Activated CD4-positive, alpha-beta T cell treated with anti-CD3 and anti-CD28 coated beads, Interleukin-2, amount 10 ng/mL, durations not matched to agents 7 days and 5 days (primary cell): ENCODE measurements around the gene KRTAP2-4. TPM values are rescaled to one million over a fixed set of nuclear protein-coding genes. Genes with fewer than 3 reads are reported as not detected.
"Not testable (repeated sequence)": the region's sequence is repeated elsewhere in the genome, so short reads cannot be mapped to it uniquely, and the experiment has no call there.

Source experiments
- CTCF ChIA-PET: fragments of 350-600 bp; sonication (Branson Sonifier 250); formaldehyde crosslinking; loops from one replicate; lab custom pipeline; 2021; ENCODE audit warnings: antibody characterized with exemption; lab: Charles Lee
- POLR2A ChIA-PET: fragments of 350-600 bp; sonication (Branson Sonifier 250); formaldehyde crosslinking; loops from one replicate; lab custom pipeline; 2021; ENCODE audit warnings: antibody characterized with exemption; lab: Charles Lee
- DNase-seq: peaks from one replicate; pipeline ENCODE4 v3.0.0-alpha.2; 2020
- H3K27ac Mint-ChIP-seq: one replicate; pipeline ENCODE4 v1.8.0; 2021; ENCODE audit warnings: mild to moderate bottlenecking, moderate library complexity, mixed read lengths
- H3K27me3 Mint-ChIP-seq: one replicate; pipeline ENCODE4 v1.8.0; 2021; ENCODE audit warnings: mixed read lengths
- H3K36me3 Mint-ChIP-seq: one replicate; pipeline ENCODE4 v1.8.0; 2021; ENCODE audit warnings: low read depth, mixed read lengths
- H3K4me1 Mint-ChIP-seq: one replicate; pipeline ENCODE4 v1.8.0; 2021; ENCODE audit warnings: mixed read lengths
- H3K4me3 Mint-ChIP-seq: one replicate; pipeline ENCODE4 v1.8.0; 2021; ENCODE audit warnings: mild to moderate bottlenecking, moderate library complexity, mixed read lengths
- H3K9me3 Mint-ChIP-seq: one replicate; pipeline ENCODE4 v1.8.0; 2021; ENCODE audit warnings: mixed read lengths
- total RNA-seq, 2 experiments: library from RNA; stranded (reverse); gene quantifications; one replicate each; pipeline ENCODE4 v1.2.3, GENCODE V29; 2021

The KRTAP2-4 gene
- not detected for total RNA-seq

- Mint-ChIP-seq H3K9me3 (no peaks in the 10 kb centered on the region), H3K4me1 (no peaks in the 10 kb centered on the region), H3K4me3 (no peak within 1 kb of the TSS), H3K36me3 (no peaks in the 10 kb centered on the region), H3K27me3 (peaks cover 11% of the 10 kb centered on the region), H3K27ac (no peak within 1 kb of the TSS)
- ChIA-PET POLR2A (no interaction called here), CTCF (no interaction called here)
- no peak for DNase-seq
These were observed at the start of gene KRTAP2-4 for GRCh38 chr17:41065829-41066624. TSS of gene KRTAP2-4 (minus strand) at chr17:41065879. CDS start at chr17:41065845, 34 bp downstream.

GRCh38 chr17:41111151-41111885, 45.6 kb upstream of the KRTAP2-4 start:
- no peak for DNase-seq
- peaks cover 12% of the 10 kb centered on the region for H3K9me3 Mint-ChIP-seq
- H3K27ac Mint-ChIP-seq: no peak overlapping the region
- ChIA-PET POLR2A (no interaction called here), CTCF (interaction anchor here (0.7 kb wide), 1 partner anchor 78 kb away, joined by 3 read pairs; the partner anchor contains the start of gene KRTAP9-1)
- H3K4me3 Mint-ChIP-seq: no peak overlapping the region
- peaks cover 14% of the 10 kb centered on the region for H3K27me3 Mint-ChIP-seq
- H3K36me3 Mint-ChIP-seq: peaks cover 2% of the 10 kb centered on the region
- H3K4me1 Mint-ChIP-seq: peaks cover 11% of the 10 kb centered on the region

- H3K4me3 Mint-ChIP-seq: not testable (repeated sequence)
These were observed 43.2 kb upstream of the KRTAP2-4 start for GRCh38 chr17:41108728-41109386.

GRCh38 chr17:41107941-41108450, 42.3 kb upstream of the KRTAP2-4 start:
- ChIA-PET POLR2A (no interaction called here), CTCF (no interaction called here)
- peaks cover 2% of the 10 kb centered on the region for H3K36me3 Mint-ChIP-seq
- no peak for DNase-seq
- H3K27me3 Mint-ChIP-seq: peaks cover 9% of the 10 kb centered on the region
- H3K4me3 Mint-ChIP-seq: no peak overlapping the region
- peaks cover 11% of the 10 kb centered on the region for H3K4me1 Mint-ChIP-seq
- peaks cover 9% of the 10 kb centered on the region for H3K9me3 Mint-ChIP-seq
- H3K27ac Mint-ChIP-seq: no peak overlapping the region

More at GRCh38 chr17:41108728-41109386, 43.2 kb upstream of the KRTAP2-4 start:
- DNase-seq, H3K27ac Mint-ChIP-seq, CTCF ChIA-PET, H3K36me3 Mint-ChIP-seq, POLR2A ChIA-PET, H3K27me3 Mint-ChIP-seq: not testable (repeated sequence)
- Mint-ChIP-seq H3K4me1 (peaks cover 11% of the 10 kb centered on the region), H3K9me3 (peaks cover 12% of the 10 kb centered on the region)

GRCh38 chr17:41105347-41105746, 39.7 kb upstream of the KRTAP2-4 start, which contains the start of gene KRTAP4-9:
TSS of gene KRTAP4-9 (plus strand) at chr17:41105389. CDS start at chr17:41105389, 0 bp downstream.
- H3K27me3 Mint-ChIP-seq, DNase-seq, CTCF ChIA-PET, H3K36me3 Mint-ChIP-seq, H3K27ac Mint-ChIP-seq, POLR2A ChIA-PET, H3K9me3 Mint-ChIP-seq, H3K4me3 Mint-ChIP-seq: not testable (repeated sequence)
- H3K4me1 Mint-ChIP-seq: peaks cover 12% of the 10 kb centered on the region

GRCh38 chr17:41104386-41105038, 38.8 kb upstream of the KRTAP2-4 start:
- H3K27me3 Mint-ChIP-seq, H3K9me3 Mint-ChIP-seq, POLR2A ChIA-PET, H3K27ac Mint-ChIP-seq, DNase-seq, CTCF ChIA-PET, H3K4me3 Mint-ChIP-seq, H3K36me3 Mint-ChIP-seq: not testable (repeated sequence)
- peaks cover 14% of the 10 kb centered on the region for H3K4me1 Mint-ChIP-seq

GRCh38 chr17:41103896-41104295, 38.2 kb upstream of the KRTAP2-4 start:
- POLR2A ChIA-PET: no interaction called here
- no peak overlapping the region for H3K4me3 Mint-ChIP-seq
- H3K27ac Mint-ChIP-seq: no peak overlapping the region
- no peak for DNase-seq
- CTCF ChIA-PET: no interaction called here
- H3K9me3 Mint-ChIP-seq: peaks cover 7% of the 10 kb centered on the region
- H3K4me1 Mint-ChIP-seq: peaks cover 13% of the 10 kb centered on the region
- H3K27me3 Mint-ChIP-seq: peaks cover 8% of the 10 kb centered on the region
- H3K36me3 Mint-ChIP-seq: no peaks in the 10 kb centered on the region

GRCh38 chr17:41101586-41102259, 36.0 kb upstream of the KRTAP2-4 start, which contains the start of gene KRTAP4-16:
TSS of gene KRTAP4-16 (minus strand) at chr17:41102209. CDS start at chr17:41102209, 0 bp downstream.
- H3K4me3 Mint-ChIP-seq: no peak within 1 kb of the TSS
- no peaks in the 10 kb centered on the region for H3K36me3 Mint-ChIP-seq
- H3K9me3 Mint-ChIP-seq: no peaks in the 10 kb centered on the region
- H3K27ac Mint-ChIP-seq: no peak within 1 kb of the TSS
- peaks cover 2% of the 10 kb centered on the region for H3K27me3 Mint-ChIP-seq
- POLR2A ChIA-PET: no interaction called here
- CTCF ChIA-PET: no interaction called here
- no peak for DNase-seq
- peaks cover 3% of the 10 kb centered on the region for H3K4me1 Mint-ChIP-seq

- DNase-seq, POLR2A ChIA-PET: not testable (repeated sequence)
These were observed 34.2 kb upstream of the KRTAP2-4 start for GRCh38 chr17:41099682-41100480.

GRCh38 chr17:41098481-41098880, 32.8 kb upstream of the KRTAP2-4 start:
- ChIA-PET CTCF (no interaction called here), POLR2A (no interaction called here)
- Mint-ChIP-seq H3K9me3 (no peaks in the 10 kb centered on the region), H3K27me3 (peaks cover 2% of the 10 kb centered on the region), H3K27ac (no peak overlapping the region), H3K36me3 (no peaks in the 10 kb centered on the region), H3K4me3 (no peak overlapping the region), H3K4me1 (peaks cover 3% of the 10 kb centered on the region)
- no peak for DNase-seq

More at GRCh38 chr17:41099682-41100480, 34.2 kb upstream of the KRTAP2-4 start:
- H3K4me1 Mint-ChIP-seq, CTCF ChIA-PET, H3K4me3 Mint-ChIP-seq, H3K9me3 Mint-ChIP-seq, H3K27ac Mint-ChIP-seq, H3K36me3 Mint-ChIP-seq, H3K27me3 Mint-ChIP-seq: not testable (repeated sequence)

GRCh38 chr17:41098042-41098441, 32.4 kb upstream of the KRTAP2-4 start, which contains the start of gene KRTAP4-8:
TSS of gene KRTAP4-8 (minus strand) at chr17:41098142. CDS start at chr17:41098084, 58 bp downstream.
- CTCF ChIA-PET: no interaction called here
- peaks cover 2% of the 10 kb centered on the region for H3K27me3 Mint-ChIP-seq
- no peak within 1 kb of the TSS for H3K4me3 Mint-ChIP-seq
- no peaks in the 10 kb centered on the region for H3K36me3 Mint-ChIP-seq
- no peak for DNase-seq
- no peak within 1 kb of the TSS for H3K27ac Mint-ChIP-seq
- peaks cover 3% of the 10 kb centered on the region for H3K4me1 Mint-ChIP-seq
- POLR2A ChIA-PET: no interaction called here
- H3K9me3 Mint-ChIP-seq: peaks cover 2% of the 10 kb centered on the region
